Adipocyte (in vitro differentiated cells): ENCODE data around the gene VPS25.
"Not testable (repeated sequence)": the region's sequence is repeated elsewhere in the genome, so short reads cannot be mapped to it uniquely, and the experiment has no call there.

Experiments used
- DNase-seq: peaks from one replicate; pipeline ENCODE4 v3.0.0-alpha.2; 2015; ENCODE audit warnings: low read depth
- H3K27me3 ChIP-seq: replicated peaks from 2 replicates; pipeline ENCODE4 v1.7.0; 2013; ENCODE audit warnings: mild to moderate bottlenecking, low read length, moderate library complexity; ENCODE audit not compliant: control insufficient read depth, insufficient read depth
- H3K36me3 ChIP-seq: 2 replicates; pipeline ENCODE4 v1.7.0; 2013; ENCODE audit warnings: low read length, mild to moderate bottlenecking, moderate library complexity; ENCODE audit not compliant: control insufficient read depth, insufficient read depth, severe bottlenecking
- H3K4me1 ChIP-seq: 2 replicates; pipeline ENCODE4 v1.7.0; 2013; ENCODE audit warnings: mild to moderate bottlenecking, low read length, moderate library complexity; ENCODE audit not compliant: control insufficient read depth, insufficient read depth
- H3K4me3 ChIP-seq: 2 replicates; pipeline ENCODE4 v1.7.0; 2013; ENCODE audit warnings: mild to moderate bottlenecking, low read length, moderate library complexity
- H3K9ac ChIP-seq: 2 replicates; pipeline ENCODE4 v1.7.0; 2013; ENCODE audit warnings: mild to moderate bottlenecking, low read length, moderate library complexity
- H3K9me3 ChIP-seq: 2 replicates; pipeline ENCODE4 v1.7.0; 2013; ENCODE audit warnings: mild to moderate bottlenecking, low read length, moderate library complexity; ENCODE audit not compliant: control insufficient read depth

VPS25 gene

GRCh38 chr17:42773290-42774035, at the start of gene VPS25:
TSS of gene VPS25 (plus strand) at chr17:42773449. CDS start at chr17:42773476, 27 bp downstream.
- Histone ChIP-seq H3K36me3 (peaks cover 33% of the 10 kb centered on the region), H3K9ac (peak within 1 kb of the TSS; percentile 97), H3K4me1 (peaks cover 13% of the 10 kb centered on the region), H3K4me3 (peak within 1 kb of the TSS; percentile 99), H3K9me3 (no peaks in the 10 kb centered on the region), H3K27me3 (no peaks in the 10 kb centered on the region)
- peak; percentile 92 for DNase-seq

DNA sequence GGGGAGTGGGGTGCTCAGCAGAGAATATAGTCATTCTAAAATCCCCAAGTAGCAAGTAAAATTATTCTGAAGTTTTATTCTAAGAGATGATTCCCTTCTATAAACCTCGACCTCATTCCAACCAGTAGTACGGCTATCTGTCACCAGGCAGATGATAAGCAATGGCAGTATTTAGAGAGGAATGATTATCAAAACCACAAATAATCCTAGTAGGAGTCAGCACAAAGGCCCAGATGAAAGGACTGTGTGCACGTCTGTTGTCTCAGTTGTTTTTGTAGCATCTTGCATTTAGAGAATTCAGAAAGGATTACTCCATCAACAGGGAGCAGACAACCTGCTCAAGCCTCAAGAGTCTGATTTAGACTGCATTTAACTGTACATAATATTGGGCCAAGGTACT, 49.6 kb upstream of the VPS25 start:
- Histone ChIP-seq H3K9ac (no peak overlapping the region), H3K36me3 (peaks cover 79% of the 10 kb centered on the region), H3K27me3 (no peaks in the 10 kb centered on the region), H3K9me3 (no peaks in the 10 kb centered on the region), H3K4me1 (no peaks in the 10 kb centered on the region), H3K4me3 (no peak overlapping the region)
- no peak for DNase-seq

DNA sequence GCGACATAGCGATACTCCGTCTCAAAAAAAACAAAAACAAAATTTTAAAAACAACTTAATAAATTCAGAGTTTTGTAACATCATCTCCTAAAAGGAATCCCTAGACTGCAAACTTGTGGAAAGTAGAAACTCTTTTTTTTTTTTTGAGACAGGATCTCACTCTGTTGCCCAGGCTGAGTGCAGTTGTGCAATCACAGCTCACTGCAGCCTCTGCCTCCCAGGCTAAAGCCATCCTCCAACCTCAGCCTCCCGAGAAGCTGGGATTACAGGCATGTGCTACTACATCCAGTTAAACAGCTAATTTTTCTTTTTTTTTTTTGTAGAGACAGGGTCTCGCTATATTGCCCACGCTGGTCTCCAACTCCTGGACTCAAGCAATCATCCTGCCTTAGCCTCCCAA, 48.1 kb upstream of the VPS25 start:
- no peaks in the 10 kb centered on the region for H3K4me1 ChIP-seq
- no peak overlapping the region for H3K9ac ChIP-seq
- no peak overlapping the region for H3K4me3 ChIP-seq
- peaks cover 74% of the 10 kb centered on the region for H3K36me3 ChIP-seq
- H3K27me3 ChIP-seq: no peaks in the 10 kb centered on the region
- no peaks in the 10 kb centered on the region for H3K9me3 ChIP-seq
- DNase-seq: no peak

- DNase-seq: no peak
These were observed 32.5 kb upstream of the VPS25 start for GRCh38 chr17:42740699-42741098.

DNA sequence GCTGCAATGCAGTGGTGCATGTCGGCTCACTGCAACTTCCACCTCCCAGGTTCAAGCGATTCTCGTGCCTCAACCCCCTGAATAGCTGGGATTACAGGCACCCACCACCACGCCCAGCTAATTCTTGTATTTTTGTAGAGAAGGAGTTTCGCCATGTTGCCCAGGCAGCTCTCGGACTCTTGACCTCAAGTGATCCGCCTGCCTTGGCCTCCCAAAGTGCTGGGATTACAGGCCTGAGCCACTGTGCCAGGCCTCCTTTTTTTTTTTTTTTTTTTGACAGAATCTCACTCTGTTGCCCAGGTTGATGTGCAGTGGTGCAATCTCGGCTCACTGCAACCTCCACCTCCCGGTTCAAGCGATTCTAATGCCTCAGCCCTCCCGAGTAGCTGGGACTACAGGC, 30.3 kb upstream of the VPS25 start:
- peaks cover 19% of the 10 kb centered on the region for H3K4me1 ChIP-seq
- not testable (repeated sequence) for H3K9ac ChIP-seq, DNase-seq, H3K4me3 ChIP-seq, H3K27me3 ChIP-seq, H3K9me3 ChIP-seq, H3K36me3 ChIP-seq

More at GRCh38 chr17:42740699-42741098, 32.5 kb upstream of the VPS25 start:
- Histone ChIP-seq H3K9ac (no peak overlapping the region), H3K27me3 (no peaks in the 10 kb centered on the region), H3K4me1 (peaks cover 28% of the 10 kb centered on the region), H3K4me3 (no peak overlapping the region), H3K36me3 (no peaks in the 10 kb centered on the region), H3K9me3 (no peaks in the 10 kb centered on the region)

GRCh38 chr17:42743595-42744282, 29.5 kb upstream of the VPS25 start:
- peak overlapping the region; percentile 83 for H3K4me3 ChIP-seq
- H3K36me3 ChIP-seq: no peaks in the 10 kb centered on the region
- DNase-seq: no peak

DNA sequence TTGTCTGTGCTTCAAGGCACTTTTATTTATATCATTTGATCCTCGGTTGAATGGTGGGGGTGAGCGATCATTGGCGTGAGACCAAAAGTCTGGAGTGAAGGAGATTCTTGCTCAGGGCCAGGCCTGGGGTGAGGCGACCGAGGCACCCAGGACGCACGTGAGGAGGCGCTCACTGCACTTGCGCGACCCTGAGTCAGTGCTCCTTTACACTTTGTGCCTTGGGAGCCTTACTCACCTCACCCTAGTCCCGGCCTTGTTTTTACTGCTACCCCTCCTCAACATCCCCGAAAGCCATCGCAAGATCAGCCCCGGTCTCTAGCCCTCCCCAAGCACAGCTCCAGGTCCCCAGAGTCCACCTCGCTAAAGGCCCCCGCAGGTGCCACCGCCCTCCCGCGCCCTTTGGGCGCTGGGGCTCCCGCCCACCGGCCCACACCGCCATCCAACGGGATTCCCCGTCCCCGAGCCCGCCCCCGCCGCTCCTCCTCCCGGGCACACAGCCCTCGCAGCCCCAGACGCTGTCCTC, 28.9 kb upstream of the VPS25 start:
- H3K36me3 ChIP-seq: no peaks in the 10 kb centered on the region

More at GRCh38 chr17:42743595-42744282, 29.5 kb upstream of the VPS25 start:
- Histone ChIP-seq H3K9ac (peak overlapping the region; percentile 87), H3K4me1 (peaks cover 28% of the 10 kb centered on the region), H3K27me3 (no peaks in the 10 kb centered on the region), H3K9me3 (no peaks in the 10 kb centered on the region)

GRCh38 chr17:42744806-42745617, 28.2 kb upstream of the VPS25 start, which contains the start of gene EZH1:
TSS of gene EZH1 (minus strand) at chr17:42745040. CDS start at chr17:42728941, 16,099 bp downstream.
- no peaks in the 10 kb centered on the region for H3K9me3 ChIP-seq
- peaks cover 40% of the 10 kb centered on the region for H3K4me1 ChIP-seq
- H3K9ac ChIP-seq: peak within 1 kb of the TSS; percentile 87
- H3K36me3 ChIP-seq: no peaks in the 10 kb centered on the region
- peak; percentile 98 for DNase-seq
- H3K27me3 ChIP-seq: no peaks in the 10 kb centered on the region
- H3K4me3 ChIP-seq: peak within 1 kb of the TSS; percentile 83

More for the DNA sequence above, 28.9 kb upstream of the VPS25 start:
- no peaks in the 10 kb centered on the region for H3K9me3 ChIP-seq
- H3K4me3 ChIP-seq: peak overlapping the region; percentile 83
- H3K4me1 ChIP-seq: peaks cover 33% of the 10 kb centered on the region
- peak; percentile 63 for DNase-seq
- peak overlapping the region; percentile 87 for H3K9ac ChIP-seq
- H3K27me3 ChIP-seq: no peaks in the 10 kb centered on the region

DNA sequence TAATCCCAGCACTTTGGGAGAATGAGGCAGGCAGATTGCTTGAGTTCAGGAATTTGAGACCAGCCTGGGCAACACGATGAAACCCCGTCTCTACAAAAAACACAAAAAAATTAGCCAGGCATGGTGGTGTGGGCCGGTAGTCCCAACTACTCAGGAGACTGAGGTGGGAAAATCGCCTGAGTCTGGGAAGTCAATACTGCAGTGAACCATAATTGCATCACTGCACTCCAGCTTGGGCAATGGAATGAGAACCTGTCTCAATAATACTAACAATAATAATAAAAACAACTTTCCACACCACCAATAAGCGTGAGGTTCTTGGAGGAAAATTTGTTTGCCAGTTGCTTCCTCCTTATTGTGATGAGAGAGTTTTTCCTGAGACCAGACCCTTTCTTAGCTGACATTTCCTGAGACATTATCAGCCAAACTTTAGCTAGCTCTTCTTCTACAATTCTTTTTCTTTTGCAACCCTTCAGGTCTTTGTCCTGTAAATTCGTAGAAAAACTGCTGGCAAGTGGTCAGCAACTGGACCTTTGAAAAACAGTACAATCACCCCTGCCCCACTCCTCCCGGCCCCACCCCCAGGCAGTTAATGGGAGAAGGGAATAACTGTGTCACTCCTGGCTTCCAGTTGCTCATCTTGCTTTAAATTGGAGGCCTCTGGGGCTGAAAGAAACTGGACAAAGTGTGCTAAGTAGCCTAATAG, 24.9 kb upstream of the VPS25 start:
- H3K4me3 ChIP-seq: peak overlapping the region; percentile 27
- no peaks in the 10 kb centered on the region for H3K9me3 ChIP-seq
- peak overlapping the region; percentile 74 for H3K9ac ChIP-seq
- no peak for DNase-seq
- no peaks in the 10 kb centered on the region for H3K27me3 ChIP-seq
- H3K4me1 ChIP-seq: peaks cover 56% of the 10 kb centered on the region
- no peaks in the 10 kb centered on the region for H3K36me3 ChIP-seq

DNA sequence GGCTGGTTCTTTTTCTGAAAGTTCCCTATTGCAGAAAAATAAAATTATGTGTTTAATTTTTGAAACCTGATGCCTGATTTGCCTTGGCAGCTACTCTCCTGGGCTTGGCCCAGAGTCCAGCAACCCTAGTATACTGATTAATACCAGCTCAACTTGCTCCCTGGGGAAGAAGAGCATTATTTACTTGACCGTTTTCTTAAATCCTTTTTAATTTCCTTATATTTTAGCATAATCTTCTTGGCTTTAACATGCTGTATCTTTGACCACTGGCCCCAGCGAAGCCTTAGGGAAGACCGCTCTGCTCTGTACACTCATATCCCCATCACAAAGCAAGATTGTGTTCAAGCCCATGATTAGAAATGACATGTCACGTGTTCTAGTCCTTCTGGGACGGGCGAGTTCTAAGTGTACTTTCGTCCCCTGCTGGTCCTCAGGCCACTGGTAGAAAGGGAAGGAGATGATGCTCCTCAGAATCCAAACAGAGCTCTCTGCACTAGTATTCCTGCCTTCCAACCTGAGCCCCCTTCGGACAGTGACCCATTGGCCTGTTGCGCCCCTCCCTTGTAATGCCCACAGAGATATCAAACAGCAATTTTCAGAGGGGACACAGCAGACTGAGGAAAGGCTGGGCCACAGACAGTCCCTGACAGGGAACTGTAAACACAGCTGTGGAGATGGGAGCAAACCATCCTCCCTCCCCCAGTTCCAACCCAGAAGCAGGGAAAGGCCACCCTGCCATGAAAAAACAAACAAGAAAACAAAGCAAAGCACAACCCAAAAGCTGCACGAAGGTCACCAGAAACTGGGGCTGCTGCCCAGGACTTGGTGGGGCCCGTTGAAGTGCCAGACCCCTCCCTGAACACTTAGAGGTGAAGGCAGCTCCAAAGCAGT, 24.1 kb upstream of the VPS25 start:
- Histone ChIP-seq H3K4me3 (peak overlapping the region; percentile 27), H3K4me1 (peaks cover 48% of the 10 kb centered on the region), H3K36me3 (no peaks in the 10 kb centered on the region), H3K27me3 (no peaks in the 10 kb centered on the region), H3K9ac (peak overlapping the region; percentile 74), H3K9me3 (no peaks in the 10 kb centered on the region)
- peak; percentile 63 for DNase-seq
